Measurements from ENCODE around the gene NAA15.

- TF ChIP-seq CTCF (IDR thresholded peaks at IDR 0.05) (no peak), MLX (CRISPR knock-in tag; IDR thresholded peaks at IDR 0.05) (no peak), STAT6 (CRISPR knock-in tag; conservative IDR thresholded peaks at IDR 0.05; ENCODE audit: low read depth) (no peak), JAZF1 (CRISPR knock-in tag; IDR thresholded peaks at IDR 0.05) (no peak), TP53 (CRISPR knock-in tag; IDR thresholded peaks at IDR 0.05) (no peak), NFATC4 (CRISPR knock-in tag; IDR thresholded peaks at IDR 0.05) (no peak), MAX (CRISPR knock-in tag; IDR thresholded peaks at IDR 0.05) (no peak), AFF4 (CRISPR knock-in tag; IDR thresholded peaks at IDR 0.05; ENCODE audit: borderline replicate concordance) (no peak)
Measured at GRCh38 chr4:139458999-139459398, 157.7 kb downstream of the NAA15 start.
